Embryonic facial prominence (tissue), 1 donor: Measurements from ENCODE around the gene MALRD1.

Source experiments
- DNase-seq: peaks from one replicate; pipeline ENCODE4 v3.0.0-alpha.2; 2016; ENCODE audit errors: extremely low spot score

Gene MALRD1

DNA sequence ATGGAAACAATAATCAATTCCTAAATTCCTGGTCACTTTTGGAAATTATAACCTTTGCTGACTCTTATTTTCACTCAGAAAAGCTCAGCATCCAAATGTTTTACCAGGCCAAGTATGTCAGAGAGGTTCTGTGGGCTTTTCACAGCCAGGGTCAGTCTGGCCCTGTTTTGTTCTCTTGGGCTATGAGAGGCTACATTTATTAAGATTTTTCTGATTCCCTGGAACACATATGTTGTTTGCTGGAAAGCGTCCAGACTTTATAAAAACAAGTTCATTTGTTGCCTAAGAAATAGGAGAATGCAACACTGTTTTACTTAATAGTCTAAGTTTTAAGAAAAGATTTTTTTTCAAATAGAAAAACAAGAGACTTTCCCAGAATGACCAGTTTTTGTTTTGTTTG, 529.2 kb downstream of the MALRD1 start:
- DNase-seq = no peak

DNA sequence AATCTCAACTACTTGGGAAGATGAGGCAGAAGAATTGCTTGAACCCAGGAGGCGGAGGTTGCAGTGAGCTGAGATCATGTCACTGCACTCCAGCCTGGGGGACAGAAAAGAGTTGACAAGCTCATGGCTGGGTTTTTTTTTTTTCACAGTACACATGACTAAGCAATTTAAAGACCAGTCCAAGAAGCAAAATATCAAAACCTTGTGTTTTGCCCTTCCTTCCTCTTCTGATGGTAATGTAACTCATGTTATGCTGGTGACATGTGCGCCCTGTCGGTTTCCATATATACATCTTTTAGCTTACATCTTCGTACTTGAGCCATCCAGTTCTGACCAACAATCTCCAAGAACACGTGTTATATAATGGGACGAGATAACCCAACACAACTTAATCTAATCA, 530.0 kb downstream of the MALRD1 start:
- no peak for DNase-seq

DNA sequence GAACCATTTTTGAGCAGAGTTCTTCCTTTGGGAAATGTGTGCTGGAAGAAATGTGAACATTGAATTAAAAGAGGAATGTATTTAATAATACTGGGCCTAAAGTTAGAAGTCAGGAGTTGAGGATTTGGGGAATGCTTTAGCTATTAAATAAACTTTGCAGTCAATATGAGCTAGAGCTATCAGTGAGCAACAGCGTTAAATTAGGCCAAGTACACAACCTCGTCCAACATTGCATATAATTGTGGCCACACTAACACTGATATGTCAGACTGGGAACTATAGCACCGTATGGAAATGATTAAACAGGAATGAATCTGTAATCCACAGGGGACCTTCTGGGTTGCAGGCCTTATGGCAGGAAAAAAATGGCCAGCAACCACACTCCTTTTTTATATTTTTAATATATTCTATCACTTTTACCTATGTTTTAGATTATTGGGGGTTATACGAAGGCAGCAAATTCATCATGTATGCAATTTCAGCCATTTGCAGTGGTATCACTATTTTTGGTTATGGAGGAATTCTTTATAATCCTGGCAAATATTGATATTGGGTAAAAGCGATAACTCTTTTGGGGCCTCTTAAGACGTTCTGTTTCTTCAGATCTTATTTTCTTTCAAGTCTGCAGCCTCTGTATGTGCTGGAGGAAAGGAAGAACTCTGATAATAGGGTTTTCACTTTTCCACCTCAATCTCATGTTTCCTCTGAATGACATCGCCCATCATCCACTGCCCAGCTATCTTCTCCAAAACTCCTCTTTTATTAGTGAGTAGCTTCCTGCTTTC, 531.4 kb downstream of the MALRD1 start:
- DNase-seq = no peak

DNA sequence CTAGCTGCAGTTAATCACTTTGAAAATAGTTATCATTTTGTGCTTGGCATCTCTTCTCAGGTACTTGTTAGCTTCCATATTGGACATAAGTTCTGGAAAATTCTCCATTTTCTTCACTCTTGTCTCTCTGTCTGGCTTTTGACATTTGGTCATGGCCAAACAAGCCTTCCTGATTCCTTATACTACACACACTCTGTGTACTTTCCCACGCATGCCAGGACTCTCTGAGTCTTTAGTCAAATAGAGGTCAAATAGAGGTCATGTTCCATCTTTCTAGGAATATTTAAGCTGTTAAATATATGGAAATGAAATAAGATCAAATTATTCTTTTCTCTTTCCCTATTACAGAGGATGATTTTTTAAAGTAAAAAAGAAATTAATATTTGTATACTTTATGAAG, 532.1 kb downstream of the MALRD1 start:
- no peak for DNase-seq

DNA sequence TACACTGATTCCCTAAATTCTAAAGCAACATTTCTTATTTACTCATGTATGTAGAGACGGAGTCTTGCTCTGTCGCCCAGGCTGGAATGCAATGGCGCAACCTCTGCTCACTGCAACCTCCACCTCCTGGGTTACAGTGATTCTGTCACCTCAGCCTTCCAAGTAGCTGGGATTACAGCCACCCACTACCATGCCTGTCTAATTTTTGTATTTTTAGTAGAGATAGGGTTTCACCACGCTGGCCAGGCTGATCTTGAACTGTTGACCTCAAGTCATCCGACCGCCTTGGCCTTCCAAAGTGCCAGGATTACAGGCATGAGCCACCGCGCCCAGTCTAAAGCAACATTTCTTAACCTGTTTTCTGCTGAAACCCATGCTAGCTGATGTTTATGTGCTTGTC, 540.0 kb downstream of the MALRD1 start:
- DNase-seq = no peak

DNA sequence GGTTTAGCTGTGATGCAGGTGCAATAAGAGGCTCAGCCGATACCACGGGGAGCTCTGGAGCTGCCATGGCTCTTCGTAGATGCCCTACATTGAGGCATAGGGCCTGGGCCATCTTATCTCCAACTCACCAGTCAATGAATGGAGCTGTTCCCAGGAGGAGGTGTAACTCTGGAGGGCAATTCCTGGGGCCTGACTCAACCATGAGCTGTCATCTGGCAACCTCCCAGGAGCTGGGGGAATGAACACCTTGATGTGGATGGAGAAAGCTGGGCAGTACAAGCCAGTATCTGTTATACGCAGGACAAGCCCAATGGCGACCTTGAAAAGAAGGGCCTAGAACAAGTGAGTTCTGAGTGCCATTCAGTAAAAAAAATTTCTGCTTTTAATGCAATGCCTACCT, 543.7 kb downstream of the MALRD1 start:
- no peak for DNase-seq

DNA sequence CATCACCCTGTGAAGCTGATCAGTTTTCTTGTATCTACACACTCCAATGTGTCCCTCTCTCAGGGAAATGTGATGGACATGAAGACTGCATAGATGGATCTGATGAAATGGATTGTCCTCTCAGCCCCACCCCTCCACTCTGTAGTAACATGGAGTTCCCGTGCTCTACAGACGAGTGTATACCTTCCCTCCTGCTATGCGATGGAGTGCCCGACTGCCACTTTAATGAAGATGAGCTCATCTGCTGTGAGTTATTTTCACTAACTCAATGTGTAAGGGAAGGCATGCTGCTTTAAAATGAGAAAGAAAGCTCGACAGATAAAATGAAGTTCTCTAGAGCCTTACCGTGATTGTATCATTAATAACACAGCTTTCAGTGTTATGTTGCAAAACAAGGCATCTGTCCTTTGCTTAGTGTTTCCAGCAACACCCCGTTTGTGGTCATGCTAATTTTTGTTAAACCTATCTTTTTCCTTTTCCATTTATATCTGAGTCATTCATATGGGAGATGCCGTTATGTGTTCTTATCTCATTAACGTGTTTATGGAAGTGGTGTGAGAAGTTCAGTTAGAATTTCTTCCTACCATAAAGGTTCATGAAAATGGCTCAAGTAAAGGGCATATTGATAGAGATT, 546.7 kb downstream of the MALRD1 start:
- DNase-seq = no peak

DNA sequence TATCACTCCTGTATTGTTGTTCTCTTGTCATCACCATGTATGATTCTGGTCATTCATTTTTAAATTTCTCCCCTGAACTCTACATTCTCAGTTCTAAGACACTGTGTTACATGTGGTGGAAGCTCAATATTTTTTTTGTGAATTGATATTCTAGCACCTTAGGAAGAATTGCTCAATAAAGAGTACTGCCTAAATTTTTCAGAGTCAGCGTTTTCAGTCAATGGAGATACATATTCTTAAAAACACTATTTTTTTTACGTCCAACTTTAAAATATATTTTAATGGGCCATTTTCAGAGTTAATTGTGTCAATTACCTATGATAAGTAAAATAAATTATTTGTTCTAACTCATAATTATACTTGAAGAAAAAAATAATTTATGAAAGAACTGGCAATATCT, 557.2 kb downstream of the MALRD1 start:
- no peak for DNase-seq

DNA sequence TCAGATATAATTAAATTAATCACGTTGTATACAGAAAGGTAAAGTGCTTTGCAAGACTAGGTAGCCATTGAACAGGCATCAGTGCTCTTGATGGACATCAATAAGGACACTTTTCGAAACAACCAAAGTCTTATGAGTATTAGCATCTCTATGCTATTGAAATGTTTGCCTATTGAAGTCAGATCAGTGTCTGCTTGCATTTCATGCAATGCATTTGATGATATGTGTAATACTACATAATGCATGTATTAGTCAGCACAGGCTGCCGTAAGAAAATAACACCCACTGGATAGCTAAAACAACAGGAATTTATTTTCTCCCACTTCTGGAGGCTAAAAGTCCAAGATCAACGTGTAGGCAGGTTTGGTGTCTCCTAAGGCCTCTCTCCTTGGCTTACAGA, 558.4 kb downstream of the MALRD1 start:
- no peak for DNase-seq

DNA sequence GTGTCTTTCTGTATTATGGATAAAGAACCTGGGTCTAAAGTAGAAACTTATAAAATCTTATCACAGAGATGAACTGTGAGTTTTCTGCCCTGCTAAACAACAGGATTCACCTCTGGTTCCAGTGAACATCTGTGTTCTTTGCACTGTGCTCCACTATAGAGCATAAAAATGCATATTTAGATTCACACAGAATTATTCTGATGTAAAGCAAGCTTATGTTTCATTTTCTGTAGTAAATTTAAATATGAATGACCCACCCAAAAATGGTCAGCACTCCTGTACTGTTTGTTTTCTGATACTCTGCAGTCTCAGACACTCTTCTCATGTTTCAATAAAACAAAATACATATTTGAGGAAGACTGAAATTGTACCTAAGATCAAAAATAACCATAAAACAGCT, 563.2 kb downstream of the MALRD1 start:
- no peak for DNase-seq

DNA sequence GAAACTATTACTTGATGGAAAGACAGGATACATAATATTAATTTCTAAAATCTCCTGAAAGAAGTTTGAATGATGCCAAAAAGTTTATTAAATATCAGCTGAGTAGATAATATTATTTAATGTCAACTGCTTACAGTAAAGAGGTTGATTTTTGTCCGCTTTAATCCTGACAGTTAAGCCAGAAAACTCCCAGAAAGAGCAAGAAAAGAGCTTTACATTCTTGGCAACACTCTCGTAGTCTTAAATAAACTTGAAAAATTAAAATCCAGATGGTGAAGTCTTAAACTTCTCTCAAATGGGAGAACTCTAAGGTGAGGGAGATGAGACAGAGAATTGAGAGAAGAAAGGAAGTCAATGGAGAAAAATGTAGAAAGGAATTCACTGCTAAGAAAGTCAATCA, 568.4 kb downstream of the MALRD1 start:
- no peak for DNase-seq

DNA sequence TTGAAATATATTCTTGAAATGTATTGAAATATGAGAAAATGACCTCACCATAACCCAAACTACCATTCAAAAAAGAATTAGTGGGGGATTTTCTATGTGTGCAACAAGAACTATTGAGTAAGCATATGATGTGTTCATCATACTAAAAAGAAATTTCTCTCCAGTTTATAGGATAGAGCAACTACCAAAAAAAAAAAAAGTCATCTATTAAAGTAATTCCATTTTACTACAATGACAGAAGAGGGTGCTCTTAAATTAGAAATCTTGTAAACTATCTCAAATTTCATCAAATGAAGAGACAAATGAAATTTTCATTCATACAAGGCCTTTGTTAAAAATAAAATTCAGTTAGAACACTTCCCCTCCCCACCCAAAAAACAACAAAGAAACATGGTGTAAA, 572.2 kb downstream of the MALRD1 start:
- no peak for DNase-seq

DNA sequence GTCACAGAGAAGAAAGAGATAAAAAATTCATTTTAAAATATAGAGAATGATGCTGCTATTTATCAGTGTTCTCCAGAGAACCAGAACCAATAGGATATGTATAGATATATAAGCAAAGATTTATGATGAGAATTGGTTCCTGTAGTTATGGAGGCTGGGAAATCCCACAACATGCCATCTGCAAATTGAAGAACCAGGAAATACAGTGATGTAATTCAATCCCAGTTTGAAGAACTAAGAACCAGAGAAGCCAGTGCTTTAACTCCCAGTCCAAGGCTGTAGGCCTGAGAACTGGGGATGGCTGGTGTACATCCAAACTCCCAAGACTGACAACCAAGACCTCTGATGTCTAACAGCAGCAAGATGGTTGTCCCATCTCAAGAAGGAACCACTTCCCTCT, 574.7 kb downstream of the MALRD1 start:
- DNase-seq = no peak

DNA sequence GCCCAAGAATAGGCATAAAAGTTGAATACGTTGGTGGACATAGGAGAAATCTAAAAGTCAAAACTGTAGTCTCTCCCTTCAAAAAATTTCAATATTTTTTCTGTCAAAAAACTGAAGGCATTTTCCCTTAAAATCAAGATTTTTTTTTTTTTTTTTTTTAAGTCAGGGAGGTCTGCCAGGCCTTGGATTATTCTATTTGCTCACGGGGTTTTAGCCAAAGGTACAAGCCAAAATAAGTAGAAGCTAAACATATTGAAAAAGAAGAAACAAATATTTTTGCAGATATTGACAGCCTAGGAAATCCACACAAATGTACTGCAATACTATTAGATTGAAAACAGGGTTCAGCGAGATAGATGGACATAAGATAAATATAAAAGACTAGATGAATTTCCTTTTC, 577.6 kb downstream of the MALRD1 start:
- no peak for DNase-seq

DNA sequence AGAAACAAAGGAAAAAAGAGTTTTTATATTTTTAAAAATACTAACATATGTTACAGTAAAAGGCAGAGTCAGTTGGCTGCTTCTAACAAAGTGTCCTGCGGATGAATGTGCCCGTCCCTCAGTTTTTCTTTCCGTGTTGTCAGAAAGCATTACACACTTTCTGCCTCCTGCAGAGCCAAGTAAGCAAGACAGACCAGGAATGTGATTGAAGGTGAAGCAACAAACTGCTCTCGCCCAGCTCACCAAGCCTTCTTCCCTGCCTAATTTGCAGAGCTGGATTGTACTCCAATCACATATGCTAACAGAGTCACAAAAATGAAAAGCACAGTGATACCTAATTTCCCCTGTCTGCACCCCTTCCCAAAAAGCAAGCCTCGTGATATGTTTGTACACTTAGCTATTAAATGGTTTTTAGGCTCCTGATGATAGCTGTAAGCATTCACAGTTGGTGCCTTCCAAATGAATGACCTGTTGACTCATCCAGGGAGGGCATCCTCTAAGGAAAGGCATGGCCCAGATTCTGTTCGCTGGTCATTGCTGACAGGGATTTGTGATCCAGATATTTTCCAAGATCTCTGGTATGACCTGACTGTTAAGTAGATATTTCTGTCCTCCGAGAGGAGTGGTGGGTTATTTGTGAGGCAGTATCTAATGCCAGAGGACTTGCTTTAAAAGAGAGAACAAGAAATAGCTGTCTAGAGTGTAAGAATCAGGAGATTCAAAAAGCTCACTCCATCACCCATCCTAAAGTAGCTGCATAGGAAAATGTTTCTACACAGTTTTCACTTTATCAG, 580.4 kb downstream of the MALRD1 start:
- no peak for DNase-seq

DNA sequence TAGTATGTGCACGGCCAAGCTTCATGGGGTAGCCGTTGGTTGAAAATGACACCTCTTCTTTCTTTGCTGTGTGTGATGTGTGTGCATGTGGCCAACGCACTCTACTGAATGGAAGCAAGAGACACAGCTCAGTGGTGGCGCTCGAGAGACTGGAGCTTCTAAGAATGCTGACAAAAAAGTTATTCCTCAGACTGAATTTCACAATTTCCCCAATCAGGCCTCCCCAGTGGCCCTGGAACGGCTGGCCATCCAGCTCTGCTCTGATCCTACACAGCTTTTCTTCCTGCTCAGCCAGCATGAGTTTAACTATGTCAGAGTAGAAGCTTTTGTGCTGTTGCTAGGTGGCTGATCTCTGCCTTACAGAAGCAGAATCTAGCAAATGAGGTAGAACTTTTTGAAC, 581.0 kb downstream of the MALRD1 start:
- DNase-seq = no peak

DNA sequence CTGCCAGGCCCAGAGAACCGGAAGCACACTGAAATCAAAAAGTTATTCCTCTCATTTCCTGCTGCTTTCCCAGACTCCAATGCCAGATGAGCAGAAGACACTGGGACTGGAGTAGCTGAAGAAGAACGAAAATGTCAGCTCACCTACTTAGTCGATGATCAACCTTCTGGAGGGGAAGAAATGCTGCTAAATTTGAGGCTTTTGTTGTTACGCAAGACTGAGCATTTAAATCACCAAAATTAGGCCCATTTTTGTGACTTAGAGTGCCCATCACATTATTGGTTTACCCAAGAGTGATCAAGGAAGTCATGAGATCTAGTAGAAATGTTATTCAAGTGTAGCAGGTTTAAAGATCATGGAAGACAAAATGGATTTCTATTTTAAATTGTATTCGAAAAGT, 585.6 kb downstream of the MALRD1 start:
- no peak for DNase-seq

DNA sequence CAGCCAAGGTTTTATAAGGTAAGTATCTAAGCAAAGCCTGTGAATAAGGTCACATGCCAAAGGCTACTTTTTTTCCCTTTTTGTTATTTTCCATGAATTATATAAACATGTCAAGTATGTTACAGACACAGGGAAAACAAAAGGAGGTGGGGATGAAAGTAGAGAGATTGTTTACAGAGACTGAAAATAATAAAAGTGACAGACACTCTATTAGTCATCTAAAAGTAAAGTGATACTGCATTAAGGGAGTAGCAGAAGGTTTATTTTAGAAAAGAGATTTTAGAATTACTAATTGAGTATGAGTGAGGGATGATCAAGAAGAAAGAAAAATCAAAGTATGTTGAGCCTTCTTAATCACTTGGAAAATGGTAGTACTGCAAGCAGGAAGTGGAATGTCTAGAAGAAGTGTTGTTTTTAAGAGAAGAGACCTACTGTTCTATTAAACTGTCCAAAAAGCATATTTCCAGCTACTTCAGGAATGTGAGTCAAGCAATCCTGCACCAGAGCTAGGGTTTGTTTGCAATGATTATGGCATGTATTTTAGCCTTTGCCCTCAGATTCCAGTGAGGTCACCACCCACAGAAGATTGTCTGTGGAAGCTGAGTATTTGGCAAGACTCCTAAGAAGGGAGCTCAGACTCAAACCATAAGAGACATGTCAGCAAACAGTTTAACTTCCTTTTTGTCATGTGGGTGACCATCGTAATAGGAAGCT, 589.7 kb downstream of the MALRD1 start:
- DNase-seq = no peak

DNA sequence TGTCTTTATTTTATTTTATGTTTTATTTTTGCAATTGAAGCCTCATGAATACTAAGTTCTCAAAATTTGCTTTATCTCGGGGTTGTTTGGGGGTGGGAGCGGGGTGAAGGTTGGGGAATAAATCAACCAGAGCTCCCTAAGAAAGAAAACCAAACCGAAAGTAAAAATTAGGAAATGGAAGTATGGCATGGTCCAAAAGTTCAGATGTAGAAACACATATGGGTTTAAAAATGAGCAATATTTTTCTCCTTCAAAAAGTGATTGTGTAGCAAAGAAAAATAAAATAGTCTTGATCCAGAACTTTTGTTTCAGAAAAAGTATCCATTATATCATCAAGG, 590.3 kb downstream of the MALRD1 start:
- DNase-seq = no peak

DNA sequence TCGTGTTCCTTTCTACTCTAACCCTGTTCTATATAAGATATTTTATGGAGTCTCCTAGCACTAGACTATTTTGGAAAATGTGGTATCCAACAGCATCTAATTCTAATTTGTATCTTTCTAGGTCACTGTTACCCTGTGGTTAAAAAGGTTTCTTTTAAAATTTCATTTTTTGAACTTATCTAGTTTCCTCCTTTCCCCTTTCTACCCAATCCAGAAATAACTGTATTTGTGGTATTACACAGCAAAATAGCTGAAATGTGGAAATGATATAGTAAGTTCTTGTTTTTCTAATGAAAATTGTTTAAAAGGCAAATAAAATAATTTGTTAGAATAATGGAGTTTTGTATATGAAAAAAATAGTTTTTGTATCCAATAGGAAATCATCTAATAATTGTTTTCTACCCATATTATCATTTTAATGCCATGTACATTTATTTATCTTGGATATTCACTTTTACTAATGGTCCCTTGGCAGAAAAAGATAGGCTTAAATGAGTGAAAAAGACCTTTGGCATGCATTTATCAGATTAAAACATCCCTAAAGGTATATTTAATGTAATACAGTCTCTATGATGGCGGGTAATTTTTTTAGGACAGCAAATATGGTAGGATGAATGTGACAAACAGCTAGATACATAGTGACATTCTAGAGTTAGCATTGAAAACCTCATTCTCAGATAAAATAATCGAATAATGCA, 592.1 kb downstream of the MALRD1 start:
- no peak for DNase-seq

DNA sequence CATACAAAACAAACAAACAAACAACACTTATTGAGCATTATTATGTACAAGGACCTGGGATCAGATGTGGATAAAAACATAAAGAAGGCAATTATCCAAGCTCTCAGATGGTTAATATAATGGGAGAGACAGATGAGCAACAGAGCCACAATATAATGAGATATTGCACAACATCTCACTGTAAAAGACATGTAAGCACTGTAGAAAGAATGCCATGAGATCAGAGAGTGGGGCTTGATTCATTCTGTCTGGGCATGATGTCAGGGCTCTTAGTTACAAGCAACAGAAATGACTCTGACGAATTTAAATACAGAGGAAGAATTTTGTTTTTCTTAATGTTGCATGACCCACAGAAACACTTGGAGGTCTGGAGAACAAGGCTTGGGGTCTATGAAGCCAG, 602.9 kb downstream of the MALRD1 start:
- DNase-seq = no peak

DNA sequence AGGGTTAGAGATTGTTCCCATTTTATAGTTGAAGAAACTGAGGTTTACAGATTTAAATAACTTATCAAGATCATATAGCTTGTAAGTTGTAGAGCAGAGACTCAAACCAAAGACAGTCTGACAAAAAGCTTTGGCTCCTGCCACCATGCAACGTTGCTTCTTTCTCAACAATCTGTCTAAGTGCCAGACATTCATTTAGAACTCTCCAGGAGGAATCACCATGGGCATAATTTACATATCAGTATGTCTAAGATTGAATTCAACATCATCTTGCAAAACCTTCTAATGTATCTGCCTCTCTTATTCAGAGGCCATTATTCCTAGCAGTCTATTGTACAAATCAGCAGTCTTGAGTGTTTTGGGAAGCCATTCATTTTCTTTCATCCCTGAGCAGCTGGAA, 604.1 kb downstream of the MALRD1 start:
- DNase-seq = no peak
